ENCODE measurements around the gene RINL. TPM values are rescaled to one million over a fixed set of nuclear protein-coding genes. Genes with fewer than 3 reads are reported as not detected.

RINL gene
- total RNA-seq, 1 donor, result 2.5 TPM

GRCh38 chr19:38853214-38853613 lies 24.9 kb downstream of the RINL start:
- H4K20me1 ChIP-seq (ENCODE audit: insufficient read depth, low read length), result peaks cover 9% of the 10 kb centered on the region
- peak overlapping the region; percentile 88 for H3K4me3 ChIP-seq (ENCODE audit: insufficient read depth, low read length)
- H2AFZ ChIP-seq (ENCODE audit: low read length), result peak overlapping the region; percentile 91
- no peaks in the 10 kb centered on the region for H3K9me3 ChIP-seq (ENCODE audit: low read depth, low read length)
- peaks cover 4% of the 10 kb centered on the region for H3K36me3 ChIP-seq (ENCODE audit: insufficient read depth, low read length)
- peak overlapping the region; percentile 96 for H3K4me2 ChIP-seq (ENCODE audit: insufficient read depth, low read length)
- H3K27ac ChIP-seq (ENCODE audit: low read depth, low read length), result peak overlapping the region; percentile 87
- TF ChIP-seq CTCF (IDR thresholded peaks at IDR 0.05; ENCODE audit: extremely low read depth, low read depth, low read length), result no peak
- no peak for DNase-seq (ENCODE audit: insufficient read length, low spot score, missing footprints)
- peaks cover 24% of the 10 kb centered on the region for H3K4me1 ChIP-seq (ENCODE audit: insufficient read depth, low read length)
- peaks cover 10% of the 10 kb centered on the region for H3K79me2 ChIP-seq (ENCODE audit: insufficient read depth, low read length)
- no peaks in the 10 kb centered on the region for H3K27me3 ChIP-seq (ENCODE audit: insufficient read depth, low read length)

DNA sequence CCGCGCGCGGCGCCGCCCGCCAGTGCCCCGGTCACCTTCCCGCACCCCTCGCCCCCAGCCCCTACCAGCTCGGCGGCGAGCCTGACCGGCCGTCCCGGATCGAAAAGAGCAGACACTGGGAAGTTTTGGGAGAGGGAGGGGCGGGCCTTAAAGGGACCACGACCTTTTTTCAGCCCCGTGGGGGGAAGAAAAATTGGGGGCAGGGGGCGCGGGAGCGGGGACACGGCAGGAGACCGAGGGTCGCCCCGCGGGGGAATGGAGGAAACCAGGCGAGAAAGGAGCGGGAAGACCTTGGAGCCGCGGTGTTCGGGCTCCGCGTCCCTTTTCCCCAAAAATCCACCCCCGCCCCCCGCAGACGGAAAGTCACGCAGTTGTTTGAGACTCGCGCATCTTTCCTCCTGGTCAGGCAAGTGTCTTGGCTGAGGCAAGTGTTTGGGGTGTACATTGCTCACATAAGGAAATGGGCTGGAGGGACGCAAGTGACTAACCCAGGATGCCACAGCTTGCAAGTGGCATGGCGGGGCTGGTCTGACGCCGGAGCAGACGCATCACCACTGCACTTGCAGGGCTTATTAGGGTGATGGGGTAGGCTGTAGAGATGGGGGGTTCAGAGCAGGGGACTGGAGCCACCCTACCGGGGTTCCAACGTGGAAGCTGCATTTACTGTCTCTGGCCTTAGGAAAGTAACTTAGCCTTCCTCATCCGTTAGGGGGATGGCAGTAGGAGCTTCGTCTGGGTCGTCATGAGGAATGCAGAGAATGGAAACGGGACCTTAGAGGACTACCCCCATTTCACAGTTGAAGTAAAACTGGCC lies 25.6 kb downstream of the RINL start:
- Histone ChIP-seq H2AFZ (ENCODE audit: low read length) (peak overlapping the region; percentile 91), H3K4me1 (ENCODE audit: insufficient read depth, low read length) (peaks cover 29% of the 10 kb centered on the region), H3K36me3 (ENCODE audit: insufficient read depth, low read length) (peaks cover 12% of the 10 kb centered on the region), H3K27me3 (ENCODE audit: insufficient read depth, low read length) (no peaks in the 10 kb centered on the region), H3K9me3 (ENCODE audit: low read depth, low read length) (no peaks in the 10 kb centered on the region), H4K20me1 (ENCODE audit: insufficient read depth, low read length) (peaks cover 17% of the 10 kb centered on the region), H3K79me2 (ENCODE audit: insufficient read depth, low read length) (peaks cover 18% of the 10 kb centered on the region), H3K4me2 (ENCODE audit: insufficient read depth, low read length) (peak overlapping the region; percentile 96), H3K27ac (ENCODE audit: low read depth, low read length) (peak overlapping the region; percentile 87), H3K4me3 (ENCODE audit: insufficient read depth, low read length) (peak overlapping the region; percentile 88)
- no peak for TF ChIP-seq CTCF (IDR thresholded peaks at IDR 0.05; ENCODE audit: extremely low read depth, low read depth, low read length)
- DNase-seq (ENCODE audit: insufficient read length, low spot score, missing footprints), result peak; percentile 98

DNA sequence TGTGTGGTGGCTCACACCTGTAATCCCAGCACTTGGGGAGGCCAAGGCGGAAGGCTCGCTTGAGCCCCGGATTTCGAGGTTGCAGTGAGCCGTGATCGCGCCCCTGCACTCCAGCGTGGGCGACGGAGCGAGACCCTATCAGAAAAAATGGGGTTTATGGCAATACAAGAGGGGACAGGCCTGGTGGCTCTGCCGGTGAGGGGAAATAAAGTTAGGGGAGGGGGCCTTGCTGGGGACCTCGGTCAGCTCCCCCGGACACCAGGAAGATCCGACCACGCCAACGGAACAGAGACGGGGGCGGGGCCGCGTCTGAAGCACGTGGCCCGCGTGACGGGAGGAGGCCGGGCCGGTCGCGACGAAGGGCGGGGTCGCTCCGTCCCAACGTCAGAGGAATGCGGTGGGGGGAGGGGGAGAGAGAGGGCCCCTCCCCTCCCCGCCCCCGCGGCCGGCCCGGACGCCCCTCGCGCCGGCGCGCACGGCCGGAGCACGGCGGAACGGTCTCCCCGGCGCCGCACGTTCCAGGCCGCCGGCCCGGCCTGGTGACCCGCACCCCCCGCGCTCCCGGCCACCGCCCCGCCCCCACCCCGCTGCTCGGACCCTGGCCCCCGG lies 26.3 kb downstream of the RINL start:
- TF ChIP-seq CTCF (IDR thresholded peaks at IDR 0.05; ENCODE audit: extremely low read depth, low read depth, low read length), result no peak
- peak; percentile 100 for DNase-seq (ENCODE audit: insufficient read length, low spot score, missing footprints)
- Histone ChIP-seq H3K27me3 (ENCODE audit: insufficient read depth, low read length) (no peaks in the 10 kb centered on the region), H3K36me3 (ENCODE audit: insufficient read depth, low read length) (peaks cover 19% of the 10 kb centered on the region), H3K4me3 (ENCODE audit: insufficient read depth, low read length) (peak overlapping the region; percentile 88), H3K4me2 (ENCODE audit: insufficient read depth, low read length) (peak overlapping the region; percentile 96), H4K20me1 (ENCODE audit: insufficient read depth, low read length) (peaks cover 24% of the 10 kb centered on the region), H3K27ac (ENCODE audit: low read depth, low read length) (peak overlapping the region; percentile 87), H3K4me1 (ENCODE audit: insufficient read depth, low read length) (peaks cover 27% of the 10 kb centered on the region), H3K79me2 (ENCODE audit: insufficient read depth, low read length) (peaks cover 25% of the 10 kb centered on the region), H3K9me3 (ENCODE audit: low read depth, low read length) (no peaks in the 10 kb centered on the region), H2AFZ (ENCODE audit: low read length) (peak overlapping the region; percentile 67)

DNA sequence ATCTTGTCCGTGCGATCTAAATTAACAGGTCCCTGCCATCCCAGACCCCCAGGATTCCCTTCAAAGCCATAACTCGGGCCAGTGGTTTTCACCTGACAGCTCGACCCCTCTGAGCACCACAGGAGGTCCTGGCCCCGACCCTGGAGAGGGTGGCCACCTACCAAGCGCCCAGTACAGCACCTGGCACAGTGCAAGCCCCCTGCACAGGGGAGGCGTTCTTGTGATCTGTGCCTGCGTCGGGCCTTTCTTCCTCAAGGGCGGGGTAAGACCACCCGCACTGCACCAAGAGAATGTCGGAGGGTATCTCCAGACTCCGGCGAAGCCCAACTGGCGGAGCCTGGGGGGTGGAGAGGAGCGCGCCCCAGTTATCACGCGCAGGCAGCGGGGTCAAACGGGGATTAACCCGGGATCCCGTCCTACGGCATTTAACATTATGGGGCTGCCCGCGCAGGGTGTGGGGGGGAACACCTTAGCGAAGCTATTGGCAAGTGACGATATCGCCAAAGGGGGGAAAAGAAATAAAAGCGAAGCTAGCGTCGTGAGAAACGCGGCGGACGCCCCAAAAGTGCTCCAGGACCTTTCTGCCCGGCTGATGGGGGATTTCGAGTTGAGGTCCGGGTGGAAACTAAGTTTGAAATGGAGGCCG lies 27.0 kb downstream of the RINL start:
- Histone ChIP-seq H3K4me3 (ENCODE audit: insufficient read depth, low read length) (peak overlapping the region; percentile 88), H2AFZ (ENCODE audit: low read length) (peak overlapping the region; percentile 67)

More for the DNA sequence above, 27.0 kb downstream of the RINL start:
- Histone ChIP-seq H4K20me1 (ENCODE audit: insufficient read depth, low read length) (peaks cover 28% of the 10 kb centered on the region), H3K27me3 (ENCODE audit: insufficient read depth, low read length) (no peaks in the 10 kb centered on the region), H3K36me3 (ENCODE audit: insufficient read depth, low read length) (peaks cover 25% of the 10 kb centered on the region), H3K9me3 (ENCODE audit: low read depth, low read length) (no peaks in the 10 kb centered on the region), H3K4me1 (ENCODE audit: insufficient read depth, low read length) (peaks cover 27% of the 10 kb centered on the region), H3K27ac (ENCODE audit: low read depth, low read length) (peak overlapping the region; percentile 84), H3K4me2 (ENCODE audit: insufficient read depth, low read length) (peak overlapping the region; percentile 96), H3K79me2 (ENCODE audit: insufficient read depth, low read length) (peaks cover 31% of the 10 kb centered on the region)
- DNase-seq (ENCODE audit: insufficient read length, low spot score, missing footprints), result peak; percentile 86
- TF ChIP-seq CTCF (IDR thresholded peaks at IDR 0.05; ENCODE audit: extremely low read depth, low read depth, low read length), result peak; percentile 2
